ENCODE results near the gene ADAT2.
"Not testable (repeated sequence)": the region's sequence is repeated elsewhere in the genome, so short reads cannot be mapped to it uniquely, and the experiment has no call there.

ADAT2 gene

GRCh38 chr6:143450453-143451371 lies at the start of gene ADAT2, which contains the start of gene PEX3:
ADAT2 (minus strand) TSS chr6:143450695; CDS start chr6:143450658, 37 bp downstream.
PEX3 (plus strand) TSS chr6:143450805; CDS start chr6:143451043, 238 bp downstream.
- Mint-ChIP-seq H3K27me3 (no peaks in the 10 kb centered on the region), H3K9me3 (no peaks in the 10 kb centered on the region), H3K27ac (peak within 1 kb of the TSS; percentile 98), H3K4me1 (peaks cover 32% of the 10 kb centered on the region), H3K36me3 (peaks cover 10% of the 10 kb centered on the region), H3K4me3 (peak within 1 kb of the TSS; percentile 96)
- peak; percentile 99 for ATAC-seq

GRCh38 chr6:143498428-143498827 lies 47.9 kb upstream of the ADAT2 start:
- Mint-ChIP-seq H3K27ac (no peak overlapping the region), H3K4me1 (no peaks in the 10 kb centered on the region), H3K4me3 (no peak overlapping the region), H3K36me3 (peaks cover 56% of the 10 kb centered on the region), H3K9me3 (no peaks in the 10 kb centered on the region), H3K27me3 (no peaks in the 10 kb centered on the region)
- no peak for ATAC-seq

GRCh38 chr6:143496974-143497373 lies 46.5 kb upstream of the ADAT2 start:
- peaks cover 58% of the 10 kb centered on the region for H3K36me3 Mint-ChIP-seq
- no peaks in the 10 kb centered on the region for H3K9me3 Mint-ChIP-seq
- no peaks in the 10 kb centered on the region for H3K4me1 Mint-ChIP-seq
- ATAC-seq, result no peak
- H3K4me3 Mint-ChIP-seq, result no peak overlapping the region
- no peak overlapping the region for H3K27ac Mint-ChIP-seq
- no peaks in the 10 kb centered on the region for H3K27me3 Mint-ChIP-seq

- Mint-ChIP-seq H3K27me3 (no peaks in the 10 kb centered on the region), H3K27ac (no peak overlapping the region), H3K4me1 (no peaks in the 10 kb centered on the region), H3K36me3 (peaks cover 27% of the 10 kb centered on the region), H3K9me3 (no peaks in the 10 kb centered on the region), H3K4me3 (no peak overlapping the region)
- no peak for ATAC-seq
Observed at GRCh38 chr6:143490775-143491174, 40.3 kb upstream of the ADAT2 start.

GRCh38 chr6:143490244-143490643 lies 39.7 kb upstream of the ADAT2 start:
- no peak for ATAC-seq
- Mint-ChIP-seq H3K9me3 (no peaks in the 10 kb centered on the region), H3K4me3 (no peak overlapping the region), H3K36me3 (peaks cover 24% of the 10 kb centered on the region), H3K27me3 (no peaks in the 10 kb centered on the region), H3K4me1 (no peaks in the 10 kb centered on the region), H3K27ac (no peak overlapping the region)

GRCh38 chr6:143486752-143487151 lies 36.3 kb upstream of the ADAT2 start:
- Mint-ChIP-seq H3K27me3 (no peaks in the 10 kb centered on the region), H3K36me3 (peaks cover 22% of the 10 kb centered on the region), H3K4me3 (no peak overlapping the region), H3K27ac (no peak overlapping the region), H3K4me1 (no peaks in the 10 kb centered on the region), H3K9me3 (no peaks in the 10 kb centered on the region)
- no peak for ATAC-seq

- H3K9me3 Mint-ChIP-seq, result no peaks in the 10 kb centered on the region
- H3K27me3 Mint-ChIP-seq, result no peaks in the 10 kb centered on the region
- no peak for ATAC-seq
- H3K4me3 Mint-ChIP-seq, result no peak overlapping the region
- H3K4me1 Mint-ChIP-seq, result no peaks in the 10 kb centered on the region
- H3K36me3 Mint-ChIP-seq, result peaks cover 22% of the 10 kb centered on the region
- no peak overlapping the region for H3K27ac Mint-ChIP-seq
Observed at GRCh38 chr6:143485967-143486366, 35.5 kb upstream of the ADAT2 start.

- Mint-ChIP-seq H3K36me3 (peaks cover 23% of the 10 kb centered on the region), H3K27ac (no peak overlapping the region), H3K9me3 (no peaks in the 10 kb centered on the region), H3K4me3 (no peak overlapping the region), H3K4me1 (peaks cover 8% of the 10 kb centered on the region), H3K27me3 (no peaks in the 10 kb centered on the region)
- ATAC-seq, result no peak
Observed at GRCh38 chr6:143482593-143482992, 32.1 kb upstream of the ADAT2 start.

GRCh38 chr6:143478479-143479062 lies 28.1 kb upstream of the ADAT2 start:
- Mint-ChIP-seq H3K27me3 (no peaks in the 10 kb centered on the region), H3K27ac (peak overlapping the region; percentile 61), H3K36me3 (peaks cover 40% of the 10 kb centered on the region), H3K9me3 (no peaks in the 10 kb centered on the region), H3K4me3 (no peak overlapping the region), H3K4me1 (peaks cover 27% of the 10 kb centered on the region)
- ATAC-seq, result peak; percentile 64

GRCh38 chr6:143476545-143476944 lies 26.1 kb upstream of the ADAT2 start:
- peaks cover 59% of the 10 kb centered on the region for H3K36me3 Mint-ChIP-seq
- H3K27me3 Mint-ChIP-seq, result no peaks in the 10 kb centered on the region
- no peak for ATAC-seq
- H3K4me1 Mint-ChIP-seq, result peaks cover 27% of the 10 kb centered on the region
- H3K4me3 Mint-ChIP-seq, result no peak overlapping the region
- no peak overlapping the region for H3K27ac Mint-ChIP-seq
- H3K9me3 Mint-ChIP-seq, result no peaks in the 10 kb centered on the region

- Mint-ChIP-seq H3K36me3 (peaks cover 69% of the 10 kb centered on the region), H3K9me3 (peaks cover 3% of the 10 kb centered on the region), H3K27ac (no peak overlapping the region), H3K4me1 (peaks cover 11% of the 10 kb centered on the region), H3K4me3 (no peak overlapping the region), H3K27me3 (no peaks in the 10 kb centered on the region)
- no peak for ATAC-seq
Observed at GRCh38 chr6:143471822-143472221, 21.3 kb upstream of the ADAT2 start.

GRCh38 chr6:143468823-143469222 lies 18.3 kb upstream of the ADAT2 start:
- not testable (repeated sequence) for H3K4me3 Mint-ChIP-seq, H3K4me1 Mint-ChIP-seq, H3K9me3 Mint-ChIP-seq, H3K27me3 Mint-ChIP-seq, H3K27ac Mint-ChIP-seq, ATAC-seq
- peaks cover 44% of the 10 kb centered on the region for H3K36me3 Mint-ChIP-seq

- Mint-ChIP-seq H3K27me3 (no peaks in the 10 kb centered on the region), H3K4me1 (no peaks in the 10 kb centered on the region), H3K36me3 (peaks cover 38% of the 10 kb centered on the region), H3K27ac (no peak overlapping the region), H3K4me3 (no peak overlapping the region), H3K9me3 (peaks cover 3% of the 10 kb centered on the region)
- ATAC-seq, result no peak
Observed at GRCh38 chr6:143468026-143468425, 17.5 kb upstream of the ADAT2 start.

GRCh38 chr6:143465546-143465945 lies 15.1 kb upstream of the ADAT2 start:
- H3K27ac Mint-ChIP-seq, result no peak overlapping the region
- H3K27me3 Mint-ChIP-seq, result no peaks in the 10 kb centered on the region
- peaks cover 3% of the 10 kb centered on the region for H3K9me3 Mint-ChIP-seq
- no peak for ATAC-seq
- no peak overlapping the region for H3K4me3 Mint-ChIP-seq
- peaks cover 35% of the 10 kb centered on the region for H3K36me3 Mint-ChIP-seq
- no peaks in the 10 kb centered on the region for H3K4me1 Mint-ChIP-seq

GRCh38 chr6:143457563-143458359 lies 7.3 kb upstream of the ADAT2 start:
- no peaks in the 10 kb centered on the region for H3K9me3 Mint-ChIP-seq
- peaks cover 33% of the 10 kb centered on the region for H3K36me3 Mint-ChIP-seq
- H3K27me3 Mint-ChIP-seq, result no peaks in the 10 kb centered on the region
- H3K27ac Mint-ChIP-seq, result no peak overlapping the region
- peaks cover 31% of the 10 kb centered on the region for H3K4me1 Mint-ChIP-seq
- ATAC-seq, result no peak
- no peak overlapping the region for H3K4me3 Mint-ChIP-seq

All from stimulated activated memory B cell treated with anti-CD40 and anti-IgM and Interleukin-4, amounts not matched to agents 10 μg/mL and 1 μg/mL and 100 μg/mL, for 72 hours (primary cell).